GM18499 (cell line): ENCODE results near the gene CD8B.

Source experiments
- ATAC-seq: cut with Tn5 transposase; IDR thresholded peaks from one replicate; pipeline ENCODE4 v1.9.1; 2021; ENCODE audit warnings: moderate number of reproducible peaks; ENCODE audit not compliant: insufficient read depth, unreplicated experiment

CD8B gene

DNA sequence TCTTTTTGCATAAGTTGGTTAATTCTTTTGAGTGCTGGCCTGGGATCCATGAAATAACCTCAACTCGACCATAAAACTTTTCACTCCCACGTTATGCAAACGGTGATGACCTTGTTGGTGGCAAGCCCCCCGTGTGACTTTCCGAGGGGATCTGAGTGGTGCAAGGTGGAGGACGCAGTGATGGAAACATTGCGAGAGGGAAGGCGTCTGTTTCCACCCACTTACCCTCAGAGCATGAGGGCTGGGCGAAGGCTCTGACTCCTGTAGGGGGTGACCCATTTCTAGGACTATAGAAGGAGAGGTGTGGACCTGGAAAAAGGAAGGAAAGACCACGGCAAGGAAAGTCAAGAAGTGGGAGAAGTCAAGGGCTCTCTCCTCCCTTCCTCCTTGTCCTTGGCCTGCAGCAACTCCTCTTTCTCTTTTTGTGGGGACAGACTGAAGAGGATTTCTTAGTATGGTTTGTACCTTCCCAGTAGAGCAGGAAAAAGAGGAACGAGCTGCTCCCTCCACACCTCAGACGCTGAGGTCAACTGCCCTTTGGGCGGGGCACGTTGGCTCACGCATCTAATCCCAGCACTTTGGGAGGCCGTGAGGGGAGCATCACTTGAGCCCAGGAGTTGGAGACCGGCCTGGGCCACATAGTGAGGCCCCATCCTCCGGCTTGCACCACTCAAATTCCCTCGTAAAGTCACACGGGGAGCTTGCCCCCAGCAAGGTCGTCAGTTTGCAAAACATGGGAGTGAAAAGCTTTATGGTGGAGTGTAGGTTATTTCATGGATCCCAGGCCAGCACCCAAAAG, 55.4 kb downstream of the CD8B start:
- no peak for ATAC-seq

DNA sequence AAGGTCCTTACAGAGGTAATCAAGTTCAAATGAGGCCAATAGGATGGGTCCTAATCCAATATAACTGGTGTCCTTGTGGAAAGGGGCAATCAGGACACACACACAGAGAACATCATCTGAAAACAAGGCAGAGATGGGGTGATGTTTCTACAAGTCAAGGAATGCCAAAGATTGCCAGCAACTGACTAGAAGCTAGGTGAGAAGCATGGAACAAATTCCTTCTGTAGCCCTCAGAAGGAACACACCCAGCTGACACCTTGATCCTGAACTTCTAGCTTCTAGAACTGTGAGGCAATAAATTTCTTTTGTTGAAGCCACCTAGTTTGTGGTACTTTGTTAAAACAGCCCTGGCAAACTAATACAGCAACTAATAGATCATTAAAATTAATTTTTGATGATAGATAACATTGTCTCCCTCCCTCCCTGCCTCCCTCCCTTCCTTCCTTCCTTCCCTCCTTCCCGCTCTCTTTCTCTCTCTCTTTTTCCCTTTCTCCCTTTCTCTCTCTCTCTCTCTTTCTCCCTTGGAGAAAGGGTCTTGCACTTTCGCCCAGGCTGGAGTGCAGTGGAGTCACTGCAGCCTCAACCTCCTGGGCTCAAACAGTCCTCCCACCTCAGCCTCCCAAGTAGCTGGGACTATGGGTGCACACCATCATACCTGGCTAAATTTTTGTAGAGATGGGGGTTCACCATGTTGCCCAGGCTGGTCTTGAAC, 60.7 kb downstream of the CD8B start:
- ATAC-seq, result no peak

- no peak for ATAC-seq
Observed at GRCh38 chr2:86794861-86795260, 66.8 kb downstream of the CD8B start.

DNA sequence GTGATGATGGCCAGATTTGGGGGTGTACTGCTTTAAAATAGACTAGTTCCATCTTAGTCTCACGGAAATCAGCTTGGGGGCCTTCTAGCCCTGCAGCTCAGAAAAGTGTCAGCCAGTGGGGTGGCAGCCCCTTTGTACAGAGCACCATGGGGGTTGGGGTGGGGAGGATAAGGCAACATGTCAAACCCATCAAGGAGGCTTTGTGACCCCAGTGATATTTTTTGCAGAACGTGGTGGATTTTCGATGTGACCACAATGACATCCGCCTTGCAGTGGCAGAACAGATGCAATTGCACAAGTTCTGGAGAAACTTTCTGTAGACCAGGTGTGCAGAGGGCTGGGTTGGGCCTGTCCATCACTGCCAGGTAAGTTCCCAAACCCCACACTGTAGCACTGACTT, 67.9 kb downstream of the CD8B start:
- no peak for ATAC-seq

- ATAC-seq, result no peak
Observed at GRCh38 chr2:86791573-86791972, 70.1 kb downstream of the CD8B start.

GRCh38 chr2:86790676-86791572, 70.8 kb downstream of the CD8B start, which contains the start of gene CD8A:
TSS of gene CD8A (minus strand) at chr2:86790913. CDS start at chr2:86790825, 88 bp downstream.
- no peak for ATAC-seq

DNA sequence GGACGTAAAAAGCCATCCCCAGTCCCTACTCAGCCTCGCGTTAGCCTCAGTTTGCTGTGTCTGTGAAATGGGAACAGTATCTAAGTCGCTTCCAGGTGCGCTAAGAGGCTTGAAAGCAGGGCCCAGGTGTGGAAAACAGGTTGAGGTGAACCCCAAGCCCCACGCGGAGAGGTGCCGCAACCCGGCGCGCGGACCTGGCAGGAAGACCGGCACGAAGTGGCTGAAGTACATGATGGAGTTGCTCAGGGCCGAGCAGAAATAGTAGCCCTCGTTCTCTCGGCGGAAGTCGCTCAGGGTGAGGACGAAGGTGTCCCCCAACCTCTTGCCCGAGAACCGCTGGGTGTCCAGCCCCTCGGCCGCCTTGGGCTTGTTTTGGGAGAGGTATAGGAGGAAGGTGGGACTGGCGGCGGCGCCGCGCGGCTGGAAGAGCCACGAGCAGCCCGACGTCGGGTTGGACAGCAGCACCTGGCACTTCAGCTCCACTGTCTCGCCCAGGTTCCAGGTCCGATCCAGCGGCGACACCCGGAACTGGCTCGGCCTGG, 71.5 kb downstream of the CD8B start:
- no peak for ATAC-seq

DNA sequence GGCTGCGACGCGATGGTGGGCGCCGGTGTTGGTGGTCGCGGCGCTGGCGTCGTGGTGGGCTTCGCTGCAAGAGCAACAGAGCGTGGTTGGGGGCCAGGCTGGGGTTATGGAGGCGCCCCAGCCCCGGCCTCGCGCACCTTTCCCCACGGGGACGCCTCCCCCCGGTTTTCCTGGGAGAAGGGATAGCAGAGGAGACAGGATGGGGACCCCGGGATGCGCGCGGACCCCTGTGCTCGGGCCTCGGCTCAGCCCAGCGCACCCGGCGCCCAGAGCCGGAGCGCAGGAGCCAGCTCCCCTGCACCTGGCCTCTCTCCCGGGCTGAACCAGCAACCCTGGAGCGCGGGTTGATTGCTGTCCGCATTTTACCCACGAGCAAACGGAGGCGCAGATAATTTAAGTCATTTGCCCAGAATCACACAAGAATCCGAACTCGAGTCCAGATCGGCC, 72.0 kb downstream of the CD8B start:
- no peak for ATAC-seq

GRCh38 chr2:86788881-86789686, 72.6 kb downstream of the CD8B start:
- no peak for ATAC-seq

DNA sequence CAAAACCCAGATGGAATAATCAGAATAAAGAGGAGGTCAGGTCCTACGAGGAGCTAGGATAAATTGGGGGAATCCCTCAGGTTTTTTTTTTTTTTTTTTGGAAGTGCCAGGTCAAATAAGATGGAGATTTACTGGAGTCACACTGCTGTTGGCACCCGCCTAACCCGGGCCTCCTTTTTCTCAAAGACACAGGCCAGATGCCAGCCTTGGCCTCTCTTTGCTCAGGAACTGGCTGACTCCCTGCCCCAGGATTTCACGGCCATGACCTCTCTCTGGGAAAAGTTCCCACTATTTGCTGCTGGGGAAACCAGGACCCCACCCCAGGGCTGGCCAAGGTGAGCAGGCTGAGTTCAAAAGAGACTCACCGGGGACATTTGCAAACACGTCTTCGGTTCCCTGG, 73.5 kb downstream of the CD8B start:
- ATAC-seq, result no peak

DNA sequence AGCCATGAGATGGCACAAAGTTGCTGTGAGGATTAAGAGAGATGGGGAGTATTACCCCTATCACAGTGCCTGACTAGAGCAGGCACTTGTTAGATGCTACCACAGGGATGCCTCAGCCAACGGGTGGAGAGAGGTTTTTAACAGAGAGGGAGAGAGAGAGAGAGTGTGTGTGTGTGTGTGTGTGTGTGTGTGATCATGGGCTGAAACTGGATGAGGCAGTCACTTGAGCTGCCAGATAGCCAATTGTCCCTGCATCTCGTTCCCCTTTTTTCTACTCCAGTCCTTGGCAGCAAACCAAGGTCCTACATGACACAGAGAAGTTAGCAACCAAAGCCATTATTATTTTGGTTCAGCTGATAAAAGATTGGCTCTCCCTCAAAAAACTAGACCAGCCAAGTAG, 74.0 kb downstream of the CD8B start:
- ATAC-seq, result no peak

- no peak for ATAC-seq
Observed at GRCh38 chr2:86786001-86786536, 75.6 kb downstream of the CD8B start.

DNA sequence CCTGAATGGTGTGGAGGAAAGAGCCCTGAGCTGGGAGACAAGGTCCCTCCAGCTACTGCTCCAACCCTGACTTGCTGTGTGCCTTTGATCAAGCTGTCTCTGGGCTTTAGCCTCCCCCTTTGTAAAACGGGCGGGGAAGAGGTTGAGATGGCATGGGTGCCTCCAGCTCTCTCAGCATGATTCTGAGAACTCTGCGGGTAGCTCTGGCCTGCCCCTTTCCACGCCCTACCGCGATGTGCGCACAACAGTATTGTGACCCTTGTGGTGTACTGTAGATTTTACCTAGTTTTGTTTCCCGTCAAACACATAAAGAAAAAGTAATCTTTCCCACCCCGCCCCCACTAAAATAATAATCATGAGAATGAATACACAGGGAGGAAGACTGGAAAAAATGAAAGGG, 76.2 kb downstream of the CD8B start:
- ATAC-seq, result no peak

DNA sequence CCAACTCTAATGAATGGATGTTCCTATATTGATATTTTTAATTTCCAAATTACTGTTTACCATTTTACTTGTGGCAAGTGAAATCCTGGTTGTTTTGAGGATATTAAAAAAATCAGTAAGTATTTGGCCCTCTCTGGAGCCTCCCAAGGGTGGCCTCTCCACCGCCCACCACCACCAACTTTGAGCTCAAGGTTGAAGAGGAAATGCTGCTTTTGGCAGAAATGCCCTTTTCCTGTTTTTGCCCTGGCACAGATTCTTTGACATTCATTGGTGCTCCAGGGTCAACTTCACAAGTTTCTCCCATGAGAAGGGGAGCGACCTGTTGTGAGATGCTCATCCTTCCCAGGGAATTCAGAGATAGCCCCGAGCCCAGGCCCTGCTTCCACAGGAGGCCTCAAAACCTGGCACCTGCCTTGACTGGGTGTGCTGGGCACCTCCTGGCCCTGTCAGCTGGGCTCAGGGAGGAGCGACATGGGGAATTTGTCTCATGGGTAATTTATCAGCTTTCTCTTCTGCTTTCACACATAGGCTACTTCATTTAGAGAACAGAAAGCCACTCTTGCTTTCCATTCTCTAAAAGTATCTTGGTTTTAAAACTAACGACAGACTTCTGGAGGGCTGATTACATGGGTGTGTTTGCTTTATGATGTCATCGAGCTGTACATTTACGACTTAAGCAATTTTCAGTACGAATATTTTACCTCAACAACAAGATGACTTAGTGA, 77.9 kb downstream of the CD8B start:
- peak; percentile 89 for ATAC-seq

- no peak for ATAC-seq
Observed at GRCh38 chr2:86782748-86783147, 78.9 kb downstream of the CD8B start.

DNA sequence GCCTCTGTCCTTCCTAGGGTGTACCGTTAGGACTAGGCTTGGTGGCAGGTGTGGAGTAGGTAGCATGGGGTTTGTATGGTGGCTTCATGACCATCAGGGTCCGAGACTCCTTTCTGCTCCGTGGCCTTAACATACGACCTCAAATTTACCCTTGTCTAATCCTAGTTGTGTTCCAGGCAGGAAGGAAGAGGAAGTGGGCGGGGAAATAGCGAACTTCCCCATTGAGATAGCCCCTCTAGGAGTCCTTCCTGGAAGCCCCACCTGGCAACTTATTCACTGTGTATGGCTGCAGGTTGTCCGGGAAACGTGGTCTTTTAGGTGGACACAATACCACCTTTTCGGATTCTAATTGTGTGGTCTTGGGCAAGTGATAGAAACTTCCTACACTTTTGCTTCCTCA, 80.3 kb downstream of the CD8B start:
- no peak for ATAC-seq

DNA sequence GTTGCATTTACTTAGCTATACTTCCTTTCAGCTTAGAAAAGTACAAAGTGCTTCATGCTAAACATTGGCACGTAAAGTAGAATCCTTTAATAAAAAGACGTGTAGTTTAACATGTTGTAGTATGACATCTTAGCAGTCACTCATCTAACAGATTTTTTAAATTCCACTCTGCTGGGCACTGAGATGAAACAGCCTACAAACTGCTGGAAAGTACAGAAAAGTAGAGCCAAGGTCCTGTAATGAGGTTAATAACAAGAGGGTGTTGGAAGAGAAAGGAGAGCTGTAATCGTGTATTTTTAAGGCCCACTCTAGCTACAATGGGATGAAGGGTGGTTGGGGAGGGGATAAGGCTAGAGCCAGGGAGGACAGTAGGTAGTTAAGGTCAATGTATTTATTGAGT, 81.7 kb downstream of the CD8B start:
- no peak for ATAC-seq

- no peak for ATAC-seq
Observed at GRCh38 chr2:86778957-86779356, 82.7 kb downstream of the CD8B start.

- ATAC-seq, result no peak
Observed at GRCh38 chr2:86776532-86776931, 85.2 kb downstream of the CD8B start.
